ENCODE results near the gene HAVCR2. TPM values are rescaled to one million over a fixed set of nuclear protein-coding genes. Genes with fewer than 3 reads are reported as not detected.

The HAVCR2 gene
- total and polyA plus RNA-seq, 4 donors = 1.4 to 9.4 (median 4.4) TPM

DNA sequence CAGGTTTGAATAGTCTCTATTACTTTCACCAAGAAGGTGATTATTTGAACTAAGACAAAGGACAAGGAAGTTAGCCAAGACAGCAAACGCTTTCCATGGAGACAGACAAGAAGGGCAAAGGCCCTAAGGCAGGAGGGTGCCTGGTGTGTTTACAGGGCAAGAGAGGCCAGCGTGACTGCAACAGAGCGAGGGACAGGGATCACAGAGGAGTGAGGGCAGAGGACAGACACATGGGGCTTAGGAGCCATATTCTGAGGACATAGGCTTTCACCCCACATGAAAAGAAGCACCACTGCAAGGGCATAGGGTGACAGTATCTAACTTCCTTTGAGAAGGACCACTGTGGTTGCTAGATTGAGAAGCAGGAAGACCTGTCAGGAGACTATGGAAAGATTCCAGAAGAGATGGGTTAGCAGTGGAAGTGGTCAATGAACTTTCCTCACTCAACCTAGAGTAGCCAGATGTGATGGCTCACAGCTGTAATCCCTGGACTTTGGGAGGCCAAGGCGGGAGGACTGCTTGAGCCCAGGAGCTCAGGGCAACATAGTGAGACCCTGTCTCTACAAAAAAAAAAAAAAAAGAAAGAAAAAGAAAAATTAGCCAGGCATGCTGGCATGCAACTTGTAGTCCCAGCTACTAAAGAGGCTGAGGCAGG lies 44.9 kb downstream of the HAVCR2 start:
- DNase-seq (ENCODE audit: low spot score) = no peak
- Histone ChIP-seq H3K9ac (ENCODE audit: low read depth in 1 of 2, low read length in 2 of 2) (no peak overlapping the region), H3K9me3 (ENCODE audit: control insufficient read depth in 4 of 4, low read length in 3 of 4) (no peaks in the 10 kb centered on the region), H3K4me3 (ENCODE audit: low read depth in 1 of 3, low read length in 3 of 3) (no peak overlapping the region), H3K4me1 (ENCODE audit: control insufficient read depth in 4 of 4, insufficient read depth in 4 of 4, low read length in 3 of 4) (peaks cover 0 to 7% (median 4%) of the 10 kb centered on the region in 4 donors), H3K27ac (ENCODE audit: low read depth in 1 of 2, low read length in 2 of 2) (no peak overlapping the region), H3K27me3 (ENCODE audit: control insufficient read depth in 4 of 4, insufficient read depth in 4 of 4, low read length in 3 of 4) (no peaks in the 10 kb centered on the region), H3K36me3 (ENCODE audit: control insufficient read depth in 4 of 4, insufficient read depth in 3 of 4, low read depth in 1 of 4, low read length in 3 of 4) (no peaks in the 10 kb centered on the region)
- no peak for TF ChIP-seq HNF4G (IDR thresholded peaks at IDR 0.05)
- TF ChIP-seq HNF4A (conservative IDR thresholded peaks at IDR 0.05) = peak in 1 of 2 donors; percentile 4
- no peak for TF ChIP-seq YY1 (IDR thresholded peaks at IDR 0.05)
- whole genome bisulfite sequencing = 62% methylated on average over 4 of the region's 4 CpGs

DNA sequence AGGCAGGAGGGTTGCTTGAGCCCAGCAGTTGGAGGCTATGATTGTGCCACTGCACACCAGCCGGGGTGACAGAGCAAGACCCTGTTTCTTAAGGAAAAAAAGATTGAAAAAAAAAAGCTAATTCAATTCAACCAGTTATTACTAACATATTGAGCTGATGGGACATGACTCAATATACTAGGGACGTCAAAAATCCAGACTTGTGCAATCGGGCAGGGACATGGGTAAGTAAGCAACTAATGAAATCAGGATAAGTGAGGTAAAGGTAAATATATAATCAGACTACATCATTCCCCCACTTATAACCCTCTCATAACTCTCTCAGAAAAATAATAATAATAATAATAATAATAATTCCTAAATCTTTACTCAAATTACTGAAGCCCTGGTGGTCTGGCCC lies 49.0 kb downstream of the HAVCR2 start:
- no peak overlapping the region for H3K9ac ChIP-seq (ENCODE audit: low read depth in 1 of 2, low read length in 2 of 2)
- no peak overlapping the region for H3K4me3 ChIP-seq (ENCODE audit: low read depth in 1 of 3, low read length in 3 of 3)
- no peak overlapping the region for H3K27ac ChIP-seq (ENCODE audit: low read depth in 1 of 2, low read length in 2 of 2)
- no peaks in the 10 kb centered on the region for H3K9me3 ChIP-seq (ENCODE audit: control insufficient read depth in 4 of 4, low read length in 3 of 4)
- no peaks in the 10 kb centered on the region for H3K27me3 ChIP-seq (ENCODE audit: control insufficient read depth in 4 of 4, insufficient read depth in 4 of 4, low read length in 3 of 4)
- TF ChIP-seq RXRA (IDR thresholded peaks at IDR 0.05) (peak in 1 of 2 donors; percentile 34), HNF4A (conservative IDR thresholded peaks at IDR 0.05) (peak in 1 of 2 donors; percentile 34)
- TF ChIP-seq, protein P1, sequence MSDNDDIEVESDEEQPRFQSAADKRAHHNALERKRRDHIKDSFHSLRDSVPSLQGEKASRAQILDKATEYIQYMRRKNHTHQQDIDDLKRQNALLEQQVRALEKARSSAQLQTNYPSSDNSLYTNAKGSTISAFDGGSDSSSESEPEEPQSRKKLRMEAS (IDR thresholded peaks at IDR 0.05) = peak; percentile 19
- TF ChIP-seq, protein P2, sequence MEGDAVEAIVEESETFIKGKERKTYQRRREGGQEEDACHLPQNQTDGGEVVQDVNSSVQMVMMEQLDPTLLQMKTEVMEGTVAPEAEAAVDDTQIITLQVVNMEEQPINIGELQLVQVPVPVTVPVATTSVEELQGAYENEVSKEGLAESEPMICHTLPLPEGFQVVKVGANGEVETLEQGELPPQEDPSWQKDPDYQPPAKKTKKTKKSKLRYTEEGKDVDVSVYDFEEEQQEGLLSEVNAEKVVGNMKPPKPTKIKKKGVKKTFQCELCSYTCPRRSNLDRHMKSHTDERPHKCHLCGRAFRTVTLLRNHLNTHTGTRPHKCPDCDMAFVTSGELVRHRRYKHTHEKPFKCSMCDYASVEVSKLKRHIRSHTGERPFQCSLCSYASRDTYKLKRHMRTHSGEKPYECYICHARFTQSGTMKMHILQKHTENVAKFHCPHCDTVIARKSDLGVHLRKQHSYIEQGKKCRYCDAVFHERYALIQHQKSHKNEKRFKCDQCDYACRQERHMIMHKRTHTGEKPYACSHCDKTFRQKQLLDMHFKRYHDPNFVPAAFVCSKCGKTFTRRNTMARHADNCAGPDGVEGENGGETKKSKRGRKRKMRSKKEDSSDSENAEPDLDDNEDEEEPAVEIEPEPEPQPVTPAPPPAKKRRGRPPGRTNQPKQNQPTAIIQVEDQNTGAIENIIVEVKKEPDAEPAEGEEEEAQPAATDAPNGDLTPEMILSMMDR (IDR thresholded peaks at IDR 0.05; ENCODE audit: low read depth, low read length, missing input control) = no peak
- no peaks in the 10 kb centered on the region for H3K36me3 ChIP-seq (ENCODE audit: control insufficient read depth in 4 of 4, insufficient read depth in 3 of 4, low read depth in 1 of 4, low read length in 3 of 4)
- peaks cover 0 to 10% (median 6%) of the 10 kb centered on the region in 4 donors for H3K4me1 ChIP-seq (ENCODE audit: control insufficient read depth in 4 of 4, insufficient read depth in 4 of 4, low read length in 3 of 4)
- DNase-seq (ENCODE audit: low spot score) = no peak
- WGBS = 60% methylated on average over 3 of the region's 3 CpGs

DNA sequence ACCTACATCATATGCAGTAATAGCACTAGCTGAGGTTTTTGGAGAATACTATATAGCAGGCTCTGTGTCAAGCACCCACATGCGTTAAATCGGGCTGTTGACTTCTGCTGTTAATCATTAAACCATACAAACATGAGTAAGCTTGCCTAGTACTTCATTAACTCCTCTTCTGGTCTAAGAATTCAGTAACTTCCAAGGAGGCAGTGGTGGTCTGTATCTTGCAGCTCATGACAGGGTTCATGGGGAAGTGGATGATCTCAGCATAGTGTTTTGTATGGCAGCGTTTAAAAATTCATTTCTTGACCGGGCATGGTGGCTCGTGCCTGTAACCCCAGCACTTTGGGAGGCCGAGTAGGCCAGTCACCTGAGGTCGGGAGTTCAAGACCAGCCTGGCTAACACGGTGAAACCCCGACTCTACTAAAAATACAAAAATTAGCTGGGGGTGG lies 49.7 kb downstream of the HAVCR2 start, which contains the start of gene HAVCR1:
Gene HAVCR1 (minus strand): TSS at position 24 of the 447 bp plus-strand sequence. CDS start 1,173 bp downstream, outside the sequence.
- H3K9ac ChIP-seq (ENCODE audit: low read depth in 1 of 2, low read length in 2 of 2) = no peak within 1 kb of the TSS
- H3K27me3 ChIP-seq (ENCODE audit: control insufficient read depth in 4 of 4, insufficient read depth in 4 of 4, low read length in 3 of 4) = no peaks in the 10 kb centered on the region
- DNase-seq (ENCODE audit: low spot score) = no peak
- 35% methylated on average over 9 of the region's 9 CpGs for WGBS
- H3K4me3 ChIP-seq (ENCODE audit: low read depth in 1 of 3, low read length in 3 of 3) = no peak within 1 kb of the TSS
- TF ChIP-seq, protein P3, sequence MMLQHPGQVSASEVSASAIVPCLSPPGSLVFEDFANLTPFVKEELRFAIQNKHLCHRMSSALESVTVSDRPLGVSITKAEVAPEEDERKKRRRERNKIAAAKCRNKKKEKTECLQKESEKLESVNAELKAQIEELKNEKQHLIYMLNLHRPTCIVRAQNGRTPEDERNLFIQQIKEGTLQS (IDR thresholded peaks at IDR 0.05) = peak; percentile 17
- TF ChIP-seq, protein P4, sequence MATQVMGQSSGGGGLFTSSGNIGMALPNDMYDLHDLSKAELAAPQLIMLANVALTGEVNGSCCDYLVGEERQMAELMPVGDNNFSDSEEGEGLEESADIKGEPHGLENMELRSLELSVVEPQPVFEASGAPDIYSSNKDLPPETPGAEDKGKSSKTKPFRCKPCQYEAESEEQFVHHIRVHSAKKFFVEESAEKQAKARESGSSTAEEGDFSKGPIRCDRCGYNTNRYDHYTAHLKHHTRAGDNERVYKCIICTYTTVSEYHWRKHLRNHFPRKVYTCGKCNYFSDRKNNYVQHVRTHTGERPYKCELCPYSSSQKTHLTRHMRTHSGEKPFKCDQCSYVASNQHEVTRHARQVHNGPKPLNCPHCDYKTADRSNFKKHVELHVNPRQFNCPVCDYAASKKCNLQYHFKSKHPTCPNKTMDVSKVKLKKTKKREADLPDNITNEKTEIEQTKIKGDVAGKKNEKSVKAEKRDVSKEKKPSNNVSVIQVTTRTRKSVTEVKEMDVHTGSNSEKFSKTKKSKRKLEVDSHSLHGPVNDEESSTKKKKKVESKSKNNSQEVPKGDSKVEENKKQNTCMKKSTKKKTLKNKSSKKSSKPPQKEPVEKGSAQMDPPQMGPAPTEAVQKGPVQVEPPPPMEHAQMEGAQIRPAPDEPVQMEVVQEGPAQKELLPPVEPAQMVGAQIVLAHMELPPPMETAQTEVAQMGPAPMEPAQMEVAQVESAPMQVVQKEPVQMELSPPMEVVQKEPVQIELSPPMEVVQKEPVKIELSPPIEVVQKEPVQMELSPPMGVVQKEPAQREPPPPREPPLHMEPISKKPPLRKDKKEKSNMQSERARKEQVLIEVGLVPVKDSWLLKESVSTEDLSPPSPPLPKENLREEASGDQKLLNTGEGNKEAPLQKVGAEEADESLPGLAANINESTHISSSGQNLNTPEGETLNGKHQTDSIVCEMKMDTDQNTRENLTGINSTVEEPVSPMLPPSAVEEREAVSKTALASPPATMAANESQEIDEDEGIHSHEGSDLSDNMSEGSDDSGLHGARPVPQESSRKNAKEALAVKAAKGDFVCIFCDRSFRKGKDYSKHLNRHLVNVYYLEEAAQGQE (IDR thresholded peaks at IDR 0.05) = peak; percentile 32
- TF ChIP-seq, protein P1 (IDR thresholded peaks at IDR 0.05) = peak; percentile 6
- TF ChIP-seq FOXA1 (IDR thresholded peaks at IDR 0.05) = peak; percentile 69
- peak; percentile 49 for TF ChIP-seq SP1 (IDR thresholded peaks at IDR 0.05)
- peak; percentile 75 for TF ChIP-seq FOXA2 (IDR thresholded peaks at IDR 0.05)
- TF ChIP-seq GABPA (IDR thresholded peaks at IDR 0.05 in 1 of 2, conservative IDR thresholded peaks at IDR 0.05 in 1 of 2) = no peak
- no peak for TF ChIP-seq NR2F2 (IDR thresholded peaks at IDR 0.05)
- TF ChIP-seq JUND (IDR thresholded peaks at IDR 0.05) = peak in 1 of 2 donors; percentile 12
- peak in 1 of 2 donors; percentile 25 for TF ChIP-seq RXRA (IDR thresholded peaks at IDR 0.05)
- TF ChIP-seq RAD21 (IDR thresholded peaks at IDR 0.05) = no peak
- no peak for TF ChIP-seq HNF4A (conservative IDR thresholded peaks at IDR 0.05)
- TF ChIP-seq, protein P5, sequence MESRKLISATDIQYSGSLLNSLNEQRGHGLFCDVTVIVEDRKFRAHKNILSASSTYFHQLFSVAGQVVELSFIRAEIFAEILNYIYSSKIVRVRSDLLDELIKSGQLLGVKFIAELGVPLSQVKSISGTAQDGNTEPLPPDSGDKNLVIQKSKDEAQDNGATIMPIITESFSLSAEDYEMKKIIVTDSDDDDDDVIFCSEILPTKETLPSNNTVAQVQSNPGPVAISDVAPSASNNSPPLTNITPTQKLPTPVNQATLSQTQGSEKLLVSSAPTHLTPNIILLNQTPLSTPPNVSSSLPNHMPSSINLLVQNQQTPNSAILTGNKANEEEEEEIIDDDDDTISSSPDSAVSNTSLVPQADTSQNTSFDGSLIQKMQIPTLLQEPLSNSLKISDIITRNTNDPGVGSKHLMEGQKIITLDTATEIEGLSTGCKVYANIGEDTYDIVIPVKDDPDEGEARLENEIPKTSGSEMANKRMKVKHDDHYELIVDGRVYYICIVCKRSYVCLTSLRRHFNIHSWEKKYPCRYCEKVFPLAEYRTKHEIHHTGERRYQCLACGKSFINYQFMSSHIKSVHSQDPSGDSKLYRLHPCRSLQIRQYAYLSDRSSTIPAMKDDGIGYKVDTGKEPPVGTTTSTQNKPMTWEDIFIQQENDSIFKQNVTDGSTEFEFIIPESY (IDR thresholded peaks at IDR 0.05) = no peak
- H3K36me3 ChIP-seq (ENCODE audit: control insufficient read depth in 4 of 4, insufficient read depth in 3 of 4, low read depth in 1 of 4, low read length in 3 of 4) = no peaks in the 10 kb centered on the region
- H3K4me1 ChIP-seq (ENCODE audit: control insufficient read depth in 4 of 4, insufficient read depth in 4 of 4, low read length in 3 of 4) = peaks cover 0 to 10% (median 6%) of the 10 kb centered on the region in 4 donors
- no peak within 1 kb of the TSS for H3K27ac ChIP-seq (ENCODE audit: low read depth in 1 of 2, low read length in 2 of 2)
- H3K9me3 ChIP-seq (ENCODE audit: control insufficient read depth in 4 of 4, low read length in 3 of 4) = no peaks in the 10 kb centered on the region
